ENCODE data around the gene PRTG.
"Not testable (repeated sequence)": the region's sequence is repeated elsewhere in the genome, so short reads cannot be mapped to it uniquely, and the experiment has no call there.

PRTG gene

GRCh38 chr15:55743729-55744655, 1.0 kb upstream of the PRTG start:
- no peak for DNase-seq

GRCh38 chr15:55742498-55742926, 440 bp downstream of the PRTG start:
- no peak for DNase-seq

- DNase-seq, result no peak
These were observed 987 bp downstream of the PRTG start for GRCh38 chr15:55741833-55742497.

- no peak for DNase-seq
These were observed 1.7 kb downstream of the PRTG start for GRCh38 chr15:55740981-55741832.

- DNase-seq, result no peak
These were observed 2.5 kb downstream of the PRTG start for GRCh38 chr15:55740359-55740878.

- no peak for DNase-seq
These were observed 3.3 kb downstream of the PRTG start for GRCh38 chr15:55739641-55740040.

GRCh38 chr15:55738715-55739114, 4.2 kb downstream of the PRTG start:
- no peak for DNase-seq

- DNase-seq, result no peak
These were observed 5.6 kb downstream of the PRTG start for GRCh38 chr15:55737373-55737772.

GRCh38 chr15:55736756-55737155, 6.2 kb downstream of the PRTG start:
- DNase-seq, result no peak

GRCh38 chr15:55734641-55735040, 8.3 kb downstream of the PRTG start:
- DNase-seq, result no peak

GRCh38 chr15:55733461-55733860, 9.5 kb downstream of the PRTG start:
- DNase-seq, result not testable (repeated sequence)

GRCh38 chr15:55721554-55722185, 21.3 kb downstream of the PRTG start:
- DNase-seq, result no peak

GRCh38 chr15:55715355-55716076, 27.4 kb downstream of the PRTG start:
- no peak for DNase-seq

- no peak for DNase-seq
These were observed 28.9 kb downstream of the PRTG start for GRCh38 chr15:55714064-55714463.

GRCh38 chr15:55712363-55712762, 30.6 kb downstream of the PRTG start:
- no peak for DNase-seq

- no peak for DNase-seq
These were observed 32.7 kb downstream of the PRTG start for GRCh38 chr15:55710286-55710685.

- DNase-seq, result no peak
These were observed 33.5 kb downstream of the PRTG start for GRCh38 chr15:55709458-55709857.

- no peak for DNase-seq
These were observed 34.2 kb downstream of the PRTG start for GRCh38 chr15:55708720-55709119.

GRCh38 chr15:55707951-55708350, 35.0 kb downstream of the PRTG start:
- DNase-seq, result no peak

- no peak for DNase-seq
These were observed 35.4 kb downstream of the PRTG start for GRCh38 chr15:55707518-55707917.

GRCh38 chr15:55703873-55704301, 39.1 kb downstream of the PRTG start:
- DNase-seq, result no peak

GRCh38 chr15:55700876-55701275, 42.1 kb downstream of the PRTG start:
- no peak for DNase-seq
